GM12865 (cell line): Measurements from ENCODE around the gene C2CD4D.
"Not testable (repeated sequence)": the region's sequence is repeated elsewhere in the genome, so short reads cannot be mapped to it uniquely, and the experiment has no call there.

ENCODE experiments used
- DNase-seq: peaks from one replicate; pipeline ENCODE4 v3.0.0; 2010; ENCODE audit warnings: low read depth
- H3K4me3 ChIP-seq: 2 replicates; pipeline ENCODE4 v1.5.1; 2011; ENCODE audit warnings: mild to moderate bottlenecking, low read depth, low read length, control low read depth
- TF ChIP-seq, protein P1 (sequence below): IDR thresholded peaks from 2 replicates; pipeline ENCODE4 v1.5.1; 2011; ENCODE audit warnings: low read length, control low read depth, low read depth, inconsistent platforms; ENCODE audit not compliant: insufficient read depth; ENCODE audit errors: missing control alignments

Gene C2CD4D

GRCh38 chr1:151881479-151881878, 41.9 kb upstream of the C2CD4D start:
- no peak for DNase-seq
- TF ChIP-seq, protein P1, sequence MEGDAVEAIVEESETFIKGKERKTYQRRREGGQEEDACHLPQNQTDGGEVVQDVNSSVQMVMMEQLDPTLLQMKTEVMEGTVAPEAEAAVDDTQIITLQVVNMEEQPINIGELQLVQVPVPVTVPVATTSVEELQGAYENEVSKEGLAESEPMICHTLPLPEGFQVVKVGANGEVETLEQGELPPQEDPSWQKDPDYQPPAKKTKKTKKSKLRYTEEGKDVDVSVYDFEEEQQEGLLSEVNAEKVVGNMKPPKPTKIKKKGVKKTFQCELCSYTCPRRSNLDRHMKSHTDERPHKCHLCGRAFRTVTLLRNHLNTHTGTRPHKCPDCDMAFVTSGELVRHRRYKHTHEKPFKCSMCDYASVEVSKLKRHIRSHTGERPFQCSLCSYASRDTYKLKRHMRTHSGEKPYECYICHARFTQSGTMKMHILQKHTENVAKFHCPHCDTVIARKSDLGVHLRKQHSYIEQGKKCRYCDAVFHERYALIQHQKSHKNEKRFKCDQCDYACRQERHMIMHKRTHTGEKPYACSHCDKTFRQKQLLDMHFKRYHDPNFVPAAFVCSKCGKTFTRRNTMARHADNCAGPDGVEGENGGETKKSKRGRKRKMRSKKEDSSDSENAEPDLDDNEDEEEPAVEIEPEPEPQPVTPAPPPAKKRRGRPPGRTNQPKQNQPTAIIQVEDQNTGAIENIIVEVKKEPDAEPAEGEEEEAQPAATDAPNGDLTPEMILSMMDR = no peak
- H3K4me3 ChIP-seq = no peak overlapping the region

GRCh38 chr1:151875419-151876097, 35.9 kb upstream of the C2CD4D start:
- H3K4me3 ChIP-seq = no peak overlapping the region
- DNase-seq = no peak
- TF ChIP-seq, protein P1 = no peak

DNA sequence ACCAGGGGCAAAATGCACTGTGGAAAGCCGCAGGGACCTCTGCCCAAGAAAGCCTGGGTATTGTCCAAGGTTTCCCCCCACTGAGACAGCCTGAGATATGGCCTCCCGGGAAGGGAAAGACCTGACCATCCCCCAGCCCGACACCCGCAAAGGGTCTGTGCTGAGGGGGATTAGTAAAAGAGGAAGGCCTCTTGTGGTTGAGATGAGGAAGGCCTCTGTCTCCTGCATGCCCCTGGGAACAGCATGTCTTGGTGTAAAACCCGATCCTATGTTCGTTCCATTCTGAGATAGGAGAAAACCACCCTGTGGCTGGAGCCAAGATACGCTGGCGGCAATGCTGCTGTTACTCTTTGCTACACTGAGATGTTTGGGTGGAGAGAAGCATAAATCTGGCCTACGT, 33.2 kb upstream of the C2CD4D start:
- not testable (repeated sequence) for H3K4me3 ChIP-seq, DNase-seq

GRCh38 chr1:151871284-151872030, 31.8 kb upstream of the C2CD4D start:
- DNase-seq = no peak
- TF ChIP-seq, protein P1 = no peak

GRCh38 chr1:151868486-151868885, 28.9 kb upstream of the C2CD4D start:
- no peak for DNase-seq
- H3K4me3 ChIP-seq = no peak overlapping the region
- TF ChIP-seq, protein P1 = no peak

More at GRCh38 chr1:151871284-151872030, 31.8 kb upstream of the C2CD4D start:
- H3K4me3 ChIP-seq = no peak overlapping the region

DNA sequence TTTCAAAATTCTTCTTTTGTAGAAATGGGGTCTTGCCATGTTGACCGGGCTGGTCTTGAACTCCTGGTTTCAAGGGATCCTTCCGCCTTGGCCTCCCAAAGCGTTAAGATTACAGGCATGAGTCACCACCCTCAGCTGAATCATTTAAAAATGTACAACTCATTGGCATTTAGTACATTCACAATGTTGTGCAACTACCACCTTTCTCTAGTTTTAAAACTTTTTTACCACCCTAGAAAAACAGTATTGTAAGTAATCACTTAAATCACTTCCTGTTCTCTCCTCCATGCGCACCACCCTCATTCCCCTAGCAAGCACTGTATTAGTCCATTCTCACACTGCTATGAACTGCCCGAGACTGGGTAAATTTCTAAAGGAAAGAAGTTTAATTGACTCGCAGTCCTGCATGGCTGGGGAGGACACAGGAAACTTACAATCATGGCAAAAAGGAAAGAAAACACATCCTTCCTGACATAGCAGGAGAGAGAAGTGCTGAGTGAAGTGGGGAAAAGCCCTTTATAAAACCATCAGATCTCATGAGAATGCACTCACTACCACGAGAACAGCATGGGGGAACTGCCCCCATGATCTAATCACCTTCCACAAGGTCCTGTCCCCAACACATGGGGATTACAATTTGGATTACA, 28.3 kb upstream of the C2CD4D start:
- TF ChIP-seq, protein P1 = no peak
- DNase-seq = no peak
- no peak overlapping the region for H3K4me3 ChIP-seq

- TF ChIP-seq, protein P1 = no peak
- no peak for DNase-seq
- no peak overlapping the region for H3K4me3 ChIP-seq
Measured at GRCh38 chr1:151867321-151867720, 27.7 kb upstream of the C2CD4D start.
